IgD-negative memory B cell (primary cell): Measurements from ENCODE around the gene FLT3LG. TPM values are rescaled to one million over a fixed set of nuclear protein-coding genes. Genes with fewer than 3 reads are reported as not detected.
A peak's percentile ranks its signal among the peaks of the same experiment; 100 is the strongest.
"Not testable (repeated sequence)": the region's sequence is repeated elsewhere in the genome, so short reads cannot be mapped to it uniquely, and the experiment has no call there.

ENCODE experiments used
- H3K27ac Mint-ChIP-seq, 3 donors: one replicate each; pipeline ENCODE4 v1.8.0; 2020 to 2022; ENCODE audit warnings: mild to moderate bottlenecking in 3 of 3, mixed read lengths in 3 of 3, moderate library complexity in 1 of 3
- H3K27me3 Mint-ChIP-seq: one replicate; pipeline ENCODE4 v1.8.0; 2021; ENCODE audit warnings: mixed read lengths
- H3K36me3 Mint-ChIP-seq: one replicate; pipeline ENCODE4 v1.8.0; 2020; ENCODE audit warnings: mild to moderate bottlenecking, mixed read lengths
- H3K4me1 Mint-ChIP-seq, 3 donors: one replicate each; pipeline ENCODE4 v1.8.0; 2020 to 2022; ENCODE audit warnings: mixed read lengths in 3 of 3, mild to moderate bottlenecking in 1 of 3
- H3K4me3 Mint-ChIP-seq, 4 donors: one replicate each; pipeline ENCODE4 v1.8.0; 2020 to 2022; ENCODE audit warnings: mild to moderate bottlenecking in 4 of 4, mixed read lengths in 4 of 4, moderate library complexity in 3 of 4
- H3K9me3 Mint-ChIP-seq, 3 donors: one replicate each; pipeline ENCODE4 v1.8.0; 2020 to 2021; ENCODE audit warnings: mixed read lengths in 3 of 3, mild to moderate bottlenecking in 1 of 3
- polyA plus RNA-seq: library from polyadenylated mRNA; unstranded; fragments of 300-500 nt; fragmentation: Illumina TruSeq; gene quantifications from one replicate; pipeline ENCODE4 v1.2.3, GENCODE V29; 2021

Gene FLT3LG
- polyA plus RNA-seq, 1 donor from 2014 or later: 24.3 TPM

DNA sequence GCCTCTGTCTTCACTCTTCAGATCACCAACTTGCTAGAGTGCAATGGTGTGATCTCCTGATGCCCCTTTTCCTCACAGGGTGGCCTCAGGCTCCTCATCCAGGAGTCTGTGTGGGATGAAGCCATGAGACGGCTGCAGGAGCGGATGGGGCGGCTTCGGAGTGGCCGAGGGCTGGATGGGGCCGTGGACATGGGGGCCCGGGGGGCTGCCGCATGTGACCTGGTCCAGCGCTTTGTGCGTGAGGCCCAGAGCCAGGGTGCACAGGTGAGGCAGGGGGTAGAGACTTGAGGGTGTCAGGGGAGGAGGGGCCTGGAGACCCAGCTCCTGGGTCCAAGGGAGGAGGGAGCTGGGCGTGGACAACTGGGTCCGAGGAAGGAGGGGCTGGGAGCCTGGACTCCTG is 11.5 kb upstream of the FLT3LG start:
- Mint-ChIP-seq H3K9me3 (no peaks in the 10 kb centered on the region), H3K36me3 (no peaks in the 10 kb centered on the region), H3K27ac (peak overlapping the region in 1 of 3 donors; percentile 39), H3K4me1 (no peaks in the 10 kb centered on the region), H3K27me3 (no peaks in the 10 kb centered on the region), H3K4me3 (no peak overlapping the region)

- Mint-ChIP-seq H3K36me3 (peaks cover 3% of the 10 kb centered on the region), H3K27me3 (no peaks in the 10 kb centered on the region), H3K9me3 (no peaks in the 10 kb centered on the region), H3K27ac (peak overlapping the region in 2 of 3 donors; percentile 80 to 84), H3K4me3 (no peak overlapping the region), H3K4me1 (peaks cover 3 to 7% (median 6%) of the 10 kb centered on the region in 3 donors)
Observed at GRCh38 chr19:49463960-49464740, 9.9 kb upstream of the FLT3LG start.

DNA sequence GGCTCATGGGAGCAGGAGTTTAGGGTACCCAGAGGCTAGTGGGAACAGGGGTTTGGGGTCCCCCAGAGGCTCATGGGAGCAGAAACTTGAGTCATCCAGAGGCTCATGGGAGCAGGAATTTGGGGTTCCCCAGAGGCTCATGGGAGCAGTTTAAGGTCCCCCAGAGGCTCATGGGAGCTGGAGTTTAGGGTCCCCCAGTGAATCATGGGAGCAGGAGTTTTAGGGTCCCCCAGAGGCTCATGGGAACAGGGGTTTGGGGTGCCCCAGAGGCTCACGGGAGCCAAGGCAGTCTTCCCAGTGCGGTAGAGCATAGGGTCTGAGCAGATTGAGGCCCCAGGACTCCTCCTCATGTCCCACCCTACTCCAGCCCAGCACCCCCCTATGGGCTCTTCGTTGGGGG is 8.6 kb upstream of the FLT3LG start:
- no peaks in the 10 kb centered on the region for H3K9me3 Mint-ChIP-seq
- peaks cover 3% of the 10 kb centered on the region for H3K36me3 Mint-ChIP-seq
- H3K4me1 Mint-ChIP-seq: peaks cover 9 to 13% (median 10%) of the 10 kb centered on the region in 3 donors
- H3K27me3 Mint-ChIP-seq: no peaks in the 10 kb centered on the region
- peak overlapping the region in 1 of 4 donors; percentile 27 for H3K4me3 Mint-ChIP-seq
- peak overlapping the region in 2 of 3 donors; percentile 80 to 84 for H3K27ac Mint-ChIP-seq

DNA sequence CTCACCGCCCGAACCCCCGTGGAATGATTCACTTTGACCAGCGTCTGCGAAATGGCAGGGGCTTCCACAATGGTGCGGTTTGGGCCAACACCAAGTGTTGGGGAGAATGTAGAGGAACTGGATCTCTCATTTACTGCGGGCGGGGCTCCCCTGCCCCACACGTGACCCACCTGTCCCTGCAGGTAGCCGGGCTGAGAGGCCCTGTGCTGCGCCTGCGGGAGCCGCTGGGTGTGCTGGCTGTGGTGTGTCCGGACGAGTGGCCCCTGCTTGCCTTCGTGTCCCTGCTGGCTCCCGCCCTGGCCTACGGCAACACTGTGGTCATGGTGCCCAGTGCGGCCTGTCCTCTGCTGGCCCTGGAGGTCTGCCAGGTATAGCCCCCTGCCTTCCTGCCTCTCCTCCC is 5.8 kb upstream of the FLT3LG start:
- Mint-ChIP-seq H3K36me3 (peaks cover 3% of the 10 kb centered on the region), H3K4me3 (no peak overlapping the region), H3K9me3 (no peaks in the 10 kb centered on the region), H3K4me1 (peaks cover 16 to 24% (median 21%) of the 10 kb centered on the region in 3 donors), H3K27me3 (no peaks in the 10 kb centered on the region), H3K27ac (peak overlapping the region in 2 of 3 donors; percentile 98 to 99)

DNA sequence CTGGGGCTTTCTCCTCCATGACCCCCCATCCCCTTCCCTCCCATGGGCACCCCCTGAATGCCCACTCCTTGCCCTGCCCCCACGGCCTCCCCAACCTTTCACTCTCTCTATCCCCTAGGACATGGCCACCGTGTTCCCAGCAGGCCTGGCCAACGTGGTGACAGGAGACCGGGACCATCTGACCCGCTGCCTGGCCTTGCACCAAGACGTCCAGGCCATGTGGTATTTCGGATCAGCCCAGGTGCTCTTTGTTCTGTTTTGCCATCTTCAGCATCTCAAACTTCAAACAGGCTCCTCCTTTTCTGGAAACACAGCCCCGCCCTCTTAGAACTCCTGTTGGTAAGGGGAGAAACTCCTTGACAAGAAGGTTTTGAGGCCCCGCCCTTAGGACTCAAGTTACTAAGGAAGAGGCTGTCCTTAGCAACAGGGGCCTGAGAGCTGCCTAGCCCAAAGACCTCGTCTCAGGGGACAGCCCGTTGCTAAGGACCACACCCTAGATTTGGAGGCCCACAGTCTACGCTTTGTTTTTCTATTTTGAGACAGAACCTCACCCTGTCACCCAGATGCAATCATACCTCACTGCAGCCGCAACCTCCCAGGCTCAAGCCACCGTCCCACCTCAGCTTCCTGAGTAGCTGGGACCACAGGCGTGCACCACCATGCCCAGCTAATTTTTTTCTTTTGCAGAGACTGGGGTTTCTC is 5.1 kb upstream of the FLT3LG start:
- no peaks in the 10 kb centered on the region for H3K9me3 Mint-ChIP-seq
- no peaks in the 10 kb centered on the region for H3K27me3 Mint-ChIP-seq
- peaks cover 18 to 25% (median 21%) of the 10 kb centered on the region in 3 donors for H3K4me1 Mint-ChIP-seq
- H3K27ac Mint-ChIP-seq: peak overlapping the region; percentile 96 to 99 (median 98)
- H3K36me3 Mint-ChIP-seq: peaks cover 3% of the 10 kb centered on the region
- peak overlapping the region; percentile 69 to 95 (median 87) for H3K4me3 Mint-ChIP-seq

DNA sequence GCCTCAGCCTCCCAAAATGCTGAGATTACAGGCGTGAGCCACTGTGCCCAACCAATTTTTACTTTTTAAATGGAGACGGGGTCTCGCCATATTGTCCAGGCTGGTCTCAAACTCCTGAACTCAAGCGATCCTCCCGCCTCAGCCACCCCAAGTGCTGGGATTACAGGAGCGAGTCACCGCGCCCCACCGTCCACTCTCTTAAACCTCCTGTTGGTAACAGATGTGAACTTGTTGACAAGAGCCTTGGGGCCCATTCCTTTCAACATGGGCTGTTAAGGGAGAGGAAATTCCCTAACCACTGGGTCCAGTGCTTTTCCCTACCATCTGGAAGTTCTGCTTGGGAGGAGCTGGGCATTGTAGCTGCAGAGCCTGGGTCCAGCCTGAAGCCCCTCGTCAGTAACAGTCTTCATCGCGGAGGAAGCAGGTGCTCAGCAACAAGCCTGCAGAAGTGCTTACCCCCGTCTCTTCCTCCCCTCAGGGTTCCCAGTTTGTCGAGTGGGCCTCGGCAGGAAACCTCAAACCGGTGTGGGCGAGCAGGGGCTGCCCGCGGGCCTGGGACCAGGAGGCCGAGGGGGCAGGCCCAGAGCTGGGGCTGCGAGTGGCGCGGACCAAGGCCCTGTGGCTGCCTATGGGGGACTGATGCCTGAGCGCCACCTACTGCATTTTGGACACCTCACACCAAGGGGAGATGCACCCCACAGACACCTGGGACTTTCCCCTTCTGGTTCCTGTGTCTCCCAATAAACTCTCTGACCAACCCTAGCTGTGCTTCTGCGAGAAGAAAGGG is 4.0 kb upstream of the FLT3LG start:
- no peaks in the 10 kb centered on the region for H3K27me3 Mint-ChIP-seq
- peak overlapping the region; percentile 96 to 99 (median 98) for H3K27ac Mint-ChIP-seq
- no peaks in the 10 kb centered on the region for H3K9me3 Mint-ChIP-seq
- H3K4me3 Mint-ChIP-seq: peak overlapping the region in 3 of 4 donors; percentile 83 to 91 (median 88)
- H3K4me1 Mint-ChIP-seq: peaks cover 21 to 25% (median 22%) of the 10 kb centered on the region in 3 donors
- H3K36me3 Mint-ChIP-seq: peaks cover 3% of the 10 kb centered on the region

DNA sequence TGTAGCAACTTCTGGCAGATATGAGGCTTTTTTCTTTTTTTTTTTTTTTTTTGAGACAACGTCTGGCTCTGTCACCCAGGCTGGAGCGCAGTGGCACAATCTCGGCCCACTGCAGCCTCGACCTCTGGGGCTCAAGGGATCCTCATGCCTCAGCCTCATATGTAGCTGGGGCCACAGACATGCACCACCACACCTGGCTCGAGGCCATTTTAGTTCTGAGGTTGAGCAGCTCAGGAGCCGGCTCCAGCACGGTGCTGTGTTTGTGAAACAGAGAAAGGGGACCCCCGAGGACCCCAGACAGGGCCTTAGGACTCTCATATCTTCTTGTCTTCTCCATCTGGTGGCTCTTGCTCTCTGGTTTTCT is 3.4 kb upstream of the FLT3LG start:
- peak overlapping the region; percentile 96 to 99 (median 98) for H3K27ac Mint-ChIP-seq
- H3K27me3 Mint-ChIP-seq: no peaks in the 10 kb centered on the region
- H3K36me3 Mint-ChIP-seq: peaks cover 3% of the 10 kb centered on the region
- peak overlapping the region in 3 of 4 donors; percentile 63 to 91 (median 88) for H3K4me3 Mint-ChIP-seq
- H3K4me1 Mint-ChIP-seq: peaks cover 21 to 25% (median 22%) of the 10 kb centered on the region in 3 donors
- no peaks in the 10 kb centered on the region for H3K9me3 Mint-ChIP-seq

- Mint-ChIP-seq H3K36me3 (peaks cover 3% of the 10 kb centered on the region), H3K9me3 (no peaks in the 10 kb centered on the region), H3K4me3 (peak overlapping the region; percentile 21 to 97 (median 80)), H3K27me3 (no peaks in the 10 kb centered on the region), H3K4me1 (peaks cover 27 to 30% (median 28%) of the 10 kb centered on the region in 3 donors), H3K27ac (peak overlapping the region; percentile 90 to 96 (median 93))
Observed at GRCh38 chr19:49472936-49473335, 1.1 kb upstream of the FLT3LG start.

- Mint-ChIP-seq H3K4me3 (peak overlapping the region; percentile 85 to 97 (median 92)), H3K4me1 (peaks cover 25 to 30% (median 28%) of the 10 kb centered on the region in 3 donors), H3K27ac (peak overlapping the region; percentile 90 to 97 (median 96))
- not testable (repeated sequence) for H3K36me3 Mint-ChIP-seq, H3K27me3 Mint-ChIP-seq, H3K9me3 Mint-ChIP-seq
Observed at GRCh38 chr19:49473501-49473867, 531 bp upstream of the FLT3LG start.

GRCh38 chr19:49474542-49474924 is 518 bp downstream of the FLT3LG start:
- no peaks in the 10 kb centered on the region for H3K36me3 Mint-ChIP-seq
- H3K4me3 Mint-ChIP-seq: peak overlapping the region; percentile 85 to 97 (median 92)
- H3K27ac Mint-ChIP-seq: peak overlapping the region; percentile 90 to 97 (median 96)
- peaks cover 20 to 25% (median 24%) of the 10 kb centered on the region in 3 donors for H3K4me1 Mint-ChIP-seq
- no peaks in the 10 kb centered on the region for H3K9me3 Mint-ChIP-seq
- H3K27me3 Mint-ChIP-seq: no peaks in the 10 kb centered on the region

DNA sequence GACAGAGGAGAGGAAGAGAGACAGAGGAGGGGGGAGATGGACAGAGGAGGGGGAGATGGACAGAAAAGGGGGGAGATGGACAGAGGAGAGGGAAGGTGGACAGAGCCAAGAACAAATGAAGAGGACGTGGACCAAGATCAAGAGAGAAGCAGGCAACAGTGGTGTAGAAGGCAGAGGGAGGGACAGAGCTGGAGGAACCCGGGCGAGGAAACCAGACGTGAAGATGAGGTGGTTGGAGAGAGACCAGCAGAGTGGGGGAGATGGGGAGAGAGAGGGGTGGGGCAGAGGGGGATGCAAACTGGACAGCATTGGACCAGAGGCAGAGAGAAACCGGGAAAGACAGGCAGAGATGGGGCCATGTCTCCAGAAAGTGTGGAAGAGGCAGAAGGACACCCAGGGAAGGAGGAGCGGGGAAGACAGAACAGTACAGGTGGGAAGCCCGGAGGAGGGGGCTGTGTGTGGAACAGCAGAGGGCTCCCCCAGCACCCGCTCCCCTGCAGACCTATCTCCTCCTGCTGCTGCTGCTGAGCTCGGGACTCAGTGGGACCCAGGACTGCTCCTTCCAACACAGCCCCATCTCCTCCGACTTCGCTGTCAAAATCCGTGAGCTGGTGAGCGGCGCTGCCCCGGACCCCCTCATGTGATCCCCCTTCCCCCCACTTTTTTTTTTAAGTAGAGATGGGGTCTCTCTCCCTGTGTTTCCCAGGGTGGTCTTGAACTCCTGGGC is 1.3 kb downstream of the FLT3LG start:
- no peaks in the 10 kb centered on the region for H3K36me3 Mint-ChIP-seq
- H3K27me3 Mint-ChIP-seq: no peaks in the 10 kb centered on the region
- H3K27ac Mint-ChIP-seq: peak overlapping the region; percentile 61 to 97 (median 90)
- peak overlapping the region; percentile 73 to 97 (median 90) for H3K4me3 Mint-ChIP-seq
- H3K9me3 Mint-ChIP-seq: no peaks in the 10 kb centered on the region
- H3K4me1 Mint-ChIP-seq: peaks cover 17 to 19% (median 18%) of the 10 kb centered on the region in 3 donors

DNA sequence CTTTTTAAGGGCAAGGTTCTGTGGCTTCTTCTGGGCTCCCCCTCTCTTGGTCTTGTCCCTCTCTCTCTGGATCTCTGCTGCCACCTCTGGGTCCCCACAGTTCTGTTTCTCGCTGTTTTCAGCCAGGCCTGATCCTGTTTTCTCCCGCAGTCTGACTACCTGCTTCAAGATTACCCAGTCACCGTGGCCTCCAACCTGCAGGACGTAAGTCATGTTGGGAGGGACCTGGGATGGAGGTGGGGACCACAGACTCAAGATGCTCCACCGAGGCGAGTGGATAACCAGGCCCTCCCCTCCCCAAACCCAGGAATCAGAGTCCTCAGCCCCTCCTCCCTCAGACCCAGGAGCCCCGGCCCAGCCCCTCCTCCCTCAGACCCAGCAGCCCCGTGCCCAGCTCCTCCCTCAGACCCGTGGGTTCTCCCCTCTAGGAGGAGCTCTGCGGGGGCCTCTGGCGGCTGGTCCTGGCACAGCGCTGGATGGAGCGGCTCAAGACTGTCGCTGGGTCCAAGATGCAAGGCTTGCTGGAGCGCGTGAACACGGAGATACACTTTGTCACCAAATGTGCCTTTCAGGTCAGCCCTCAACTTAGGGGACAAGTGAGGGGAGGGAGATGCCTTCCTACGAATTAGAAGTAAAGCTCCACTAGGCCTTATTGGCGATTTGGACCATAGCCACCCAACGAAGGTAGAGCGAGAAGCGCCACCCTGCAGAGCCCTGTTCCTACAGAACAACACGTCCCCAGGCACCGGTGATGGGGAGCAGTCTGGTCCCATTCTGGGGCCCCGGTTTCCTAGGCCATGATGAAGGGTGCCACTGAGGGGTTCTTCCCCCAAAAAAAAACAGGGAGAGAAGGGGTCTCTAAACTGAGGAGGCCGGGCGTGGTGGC is 2.2 kb downstream of the FLT3LG start:
- peak overlapping the region; percentile 73 to 91 (median 84) for H3K4me3 Mint-ChIP-seq
- H3K9me3 Mint-ChIP-seq: no peaks in the 10 kb centered on the region

GRCh38 chr19:49479975-49480628 is 6.1 kb downstream of the FLT3LG start:
- Mint-ChIP-seq H3K27ac (peak overlapping the region in 1 of 3 donors; percentile 64), H3K4me3 (no peak overlapping the region), H3K27me3 (no peaks in the 10 kb centered on the region), H3K4me1 (peaks cover 2 to 10% (median 6%) of the 10 kb centered on the region in 3 donors), H3K36me3 (no peaks in the 10 kb centered on the region), H3K9me3 (no peaks in the 10 kb centered on the region)

More for the DNA sequence above, 2.2 kb downstream of the FLT3LG start:
- Mint-ChIP-seq H3K27ac (peak overlapping the region; percentile 90 to 97 (median 90)), H3K36me3 (no peaks in the 10 kb centered on the region), H3K4me1 (peaks cover 10 to 15% (median 10%) of the 10 kb centered on the region in 3 donors), H3K27me3 (no peaks in the 10 kb centered on the region)
